ENCODE data around the gene RARA.

Gene RARA

DNA sequence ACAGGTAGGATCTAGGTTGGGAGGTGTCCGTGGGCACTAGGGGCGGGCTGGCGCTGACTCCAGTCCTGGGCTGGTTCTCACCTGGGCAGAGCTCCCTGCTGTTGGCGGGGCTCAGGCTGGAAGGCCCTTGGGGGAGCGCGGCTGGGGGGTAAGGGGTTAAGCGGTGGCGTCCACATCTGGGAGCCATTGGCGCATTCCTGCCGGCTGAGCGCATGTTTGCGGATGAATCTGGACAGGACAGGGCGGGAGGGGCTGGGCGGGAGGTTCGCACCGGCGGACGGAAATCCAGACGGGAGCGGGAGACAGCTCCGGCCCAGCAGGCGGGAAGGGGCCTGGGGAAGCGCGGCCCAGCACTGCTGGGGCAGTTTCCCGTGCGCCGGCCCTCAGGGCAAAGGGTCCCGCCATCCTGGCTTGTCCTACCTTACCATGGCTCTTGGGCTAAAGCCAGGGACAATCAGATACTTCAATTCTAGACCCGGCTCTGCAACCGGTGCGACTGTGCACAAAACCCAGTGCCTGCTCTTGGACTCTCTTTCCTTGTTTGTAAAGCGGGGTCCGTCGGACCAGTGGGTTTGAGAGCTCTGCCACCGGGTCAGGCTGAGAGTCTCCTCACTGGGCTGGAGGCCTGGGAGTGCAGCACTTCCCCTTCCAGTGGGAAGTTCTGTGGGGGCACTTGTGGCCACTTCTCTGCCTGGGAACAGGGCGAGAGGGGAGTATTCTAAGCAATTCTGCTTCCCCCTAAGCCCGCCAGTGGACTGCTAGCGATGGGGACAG, 7.8 kb downstream of the RARA start:
- DNase-seq: no peak

DNA sequence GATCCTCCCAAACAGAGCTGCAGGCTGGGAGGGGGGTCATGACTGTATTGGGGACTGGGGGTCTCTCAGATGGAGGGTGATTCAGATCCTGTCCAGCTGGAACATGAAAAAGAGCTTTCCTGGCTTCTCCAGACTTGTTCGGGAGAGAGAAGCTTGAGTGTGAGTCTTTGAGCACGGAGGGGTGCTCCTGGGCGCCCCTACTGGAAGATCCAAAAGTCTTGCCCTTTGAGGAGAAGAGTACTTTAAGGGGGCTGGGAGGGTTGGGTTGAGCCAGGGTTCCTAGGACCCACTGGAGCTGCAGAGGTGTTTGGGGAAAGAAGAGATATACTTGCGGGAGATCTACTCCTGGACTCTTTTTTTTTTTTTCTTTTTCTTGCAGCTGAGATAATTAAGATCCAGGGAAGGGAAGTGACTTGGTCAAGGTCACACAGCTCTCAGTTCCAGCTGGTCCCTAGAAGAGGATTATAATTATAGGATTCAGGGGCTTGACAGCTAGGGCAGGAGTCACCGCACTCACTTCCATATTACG, 8.4 kb downstream of the RARA start:
- peak; percentile 68 for DNase-seq

DNA sequence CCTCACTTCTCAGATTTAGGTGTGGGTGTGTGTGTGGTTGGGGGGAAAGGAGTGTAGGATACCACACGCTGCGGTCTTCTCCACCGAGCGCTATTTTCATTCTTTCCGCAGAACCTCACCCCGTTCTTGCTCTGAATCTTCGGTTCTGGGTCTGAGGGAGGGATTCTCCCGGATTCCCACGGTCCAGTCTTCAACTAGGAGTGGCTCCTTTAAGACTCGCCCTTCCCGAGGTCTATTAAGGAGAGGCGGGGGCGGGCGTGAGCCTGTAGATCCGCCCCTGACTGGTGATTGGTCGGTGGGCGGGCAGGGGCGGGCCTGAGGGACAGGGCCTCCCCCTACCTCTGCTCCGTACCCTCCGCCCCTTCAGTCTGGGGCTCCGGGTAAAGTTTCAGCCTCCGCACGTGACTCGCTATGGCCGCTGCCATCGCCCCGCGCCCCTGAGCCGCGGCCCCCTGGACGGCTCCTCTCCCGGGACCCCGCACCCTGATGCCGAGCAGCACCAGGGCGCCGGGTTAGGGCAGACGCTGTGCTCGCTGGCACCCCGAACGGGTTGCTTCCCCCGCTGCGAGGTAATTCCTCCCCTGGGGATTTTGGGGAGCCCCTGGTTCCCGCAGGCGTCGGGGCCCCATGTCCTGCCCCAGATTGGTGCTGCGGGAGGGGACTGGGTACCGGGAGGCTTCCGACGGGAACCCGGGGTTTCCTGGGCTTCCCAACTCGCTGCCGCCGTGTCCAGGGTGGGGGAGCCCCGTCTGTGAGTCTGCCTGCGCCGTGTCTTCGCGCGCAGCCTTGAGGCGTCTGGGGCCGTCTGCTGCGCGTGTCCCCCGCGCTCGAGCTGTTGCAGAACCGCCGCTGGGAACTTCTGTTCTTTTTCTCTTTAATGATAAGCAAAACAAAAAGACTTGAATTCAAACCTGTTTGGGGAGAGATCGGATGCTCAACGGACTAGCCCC, 9.2 kb downstream of the RARA start:
- DNase-seq: peak; percentile 94 to 95

DNA sequence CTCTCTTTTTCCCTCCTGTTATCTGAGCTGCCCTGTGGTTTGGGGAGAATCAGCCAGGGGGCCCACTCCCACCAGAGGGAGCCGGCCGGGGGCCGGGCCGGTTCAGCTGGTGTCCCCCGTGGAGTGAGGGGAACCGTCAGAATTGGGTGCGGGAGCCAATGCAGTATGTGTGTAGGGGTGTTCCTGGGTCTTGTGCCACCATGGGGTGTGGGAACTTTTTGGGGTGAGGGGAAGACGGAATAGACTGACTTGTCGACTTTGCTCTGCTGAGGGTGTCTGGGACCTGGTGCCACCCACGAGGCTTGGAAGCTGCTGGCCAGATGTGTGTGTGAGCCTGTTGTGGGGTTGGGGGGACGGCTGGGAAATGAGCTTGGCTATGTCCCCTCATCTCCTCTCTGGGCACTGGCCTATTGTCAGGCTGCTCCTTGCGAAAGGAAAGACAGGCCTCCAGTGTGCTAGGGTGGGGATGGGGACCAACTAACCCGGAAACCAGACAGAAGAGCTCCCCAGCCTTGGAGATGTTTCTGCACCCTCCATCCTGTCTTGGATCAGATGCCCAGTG, 9.9 kb downstream of the RARA start:
- DNase-seq: peak; percentile 47 to 53

DNA sequence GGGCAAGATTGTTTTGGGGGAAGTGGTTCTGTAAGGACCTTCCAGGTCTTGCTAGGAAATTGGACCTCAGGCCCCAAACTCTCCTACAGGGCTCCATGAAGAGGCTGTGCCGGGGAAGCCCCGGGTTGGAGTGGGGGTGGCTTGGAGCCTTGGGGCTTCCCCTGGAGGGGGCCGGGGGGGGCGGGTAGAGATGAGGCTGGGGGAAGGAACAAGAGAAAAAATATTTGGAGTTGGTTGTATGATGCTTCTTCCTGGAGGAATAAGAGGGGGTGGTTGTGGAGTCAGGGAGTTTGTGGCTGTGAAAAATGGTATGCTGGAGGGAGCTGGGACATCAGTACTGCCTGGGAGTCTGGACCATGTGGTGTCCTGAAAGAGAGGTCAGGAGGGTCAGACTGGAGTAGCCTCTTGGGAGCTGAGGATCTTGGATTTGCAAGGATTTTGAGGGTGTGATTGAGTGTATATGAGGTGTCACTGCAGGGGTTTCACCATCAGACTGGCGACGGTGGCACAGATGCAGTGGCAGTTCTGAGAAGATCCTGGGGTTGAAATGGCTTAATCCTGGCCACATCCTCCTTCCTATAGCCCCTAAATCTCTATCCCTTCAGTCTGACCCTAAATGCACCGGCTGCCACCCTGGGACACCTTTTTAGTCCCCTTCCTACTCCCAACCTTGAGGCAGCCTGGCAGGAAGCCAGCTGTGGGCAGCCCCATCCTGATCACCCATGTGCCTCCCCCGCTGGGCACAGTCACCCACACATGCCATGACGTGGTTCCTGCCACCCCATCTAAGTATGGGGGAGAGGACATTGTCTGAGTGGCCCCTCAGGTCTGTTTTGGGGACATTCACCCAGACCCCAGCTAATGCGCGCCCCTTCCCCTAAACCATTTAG, 10.9 kb downstream of the RARA start:
- peak in 1 of 2 experiments; percentile 74 for DNase-seq

DNA sequence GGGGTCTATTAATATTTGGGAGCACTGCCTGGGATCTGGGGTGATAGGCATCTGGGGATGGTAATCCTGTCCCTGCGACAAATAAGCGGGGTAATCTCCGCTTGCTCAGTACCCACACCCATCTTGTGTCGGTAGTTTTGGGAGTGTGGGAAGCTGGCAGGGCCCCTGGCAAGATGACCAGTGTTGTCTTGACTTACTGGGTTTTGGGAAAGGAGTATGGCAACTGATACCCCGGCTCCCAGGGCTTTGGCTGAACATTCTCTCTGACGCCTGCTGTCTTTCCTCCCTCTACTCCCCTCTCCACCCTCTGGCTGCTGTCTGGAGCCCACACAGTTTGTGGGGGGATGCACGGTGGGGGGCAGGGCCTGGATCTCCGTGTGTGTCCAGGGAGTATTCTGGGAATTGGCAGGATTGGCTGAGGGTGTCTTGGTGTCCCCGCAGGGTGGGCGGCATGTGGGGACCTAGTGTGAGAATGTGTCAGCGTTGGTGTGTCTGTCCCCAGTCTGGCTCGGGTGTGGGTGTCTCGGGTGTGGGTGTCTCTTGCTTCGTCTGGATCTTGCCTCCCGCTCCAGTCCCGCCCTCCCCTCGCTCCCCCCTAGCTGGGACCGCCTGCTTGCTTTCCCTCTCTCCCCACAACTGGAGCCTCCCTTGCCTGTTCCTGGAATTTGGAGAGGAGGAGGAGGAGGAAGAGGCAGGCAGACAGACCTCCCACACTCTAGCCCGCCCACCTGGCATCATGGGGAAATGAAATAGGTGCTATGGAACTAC, 12.0 kb downstream of the RARA start:
- DNase-seq: no peak

DNA sequence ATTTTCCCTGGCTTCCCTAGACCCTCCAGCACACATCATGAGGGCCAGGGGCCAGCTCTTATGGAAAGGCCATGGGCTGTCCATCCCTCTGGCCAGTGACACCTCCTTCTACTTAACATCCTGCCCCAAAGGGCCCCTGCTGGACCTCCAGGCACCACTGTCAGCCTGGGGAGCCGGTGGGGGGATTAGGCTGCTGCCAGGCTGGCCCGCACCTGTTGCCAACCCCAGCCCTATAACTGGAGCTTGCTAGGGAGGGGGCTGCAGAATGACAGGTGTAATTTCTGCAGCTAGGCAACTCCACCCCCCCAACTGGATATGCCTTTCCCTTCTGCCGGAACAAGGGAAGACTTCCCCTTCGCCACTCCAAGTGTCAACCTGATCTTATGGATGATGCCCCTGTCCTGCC, 12.5 kb downstream of the RARA start:
- DNase-seq: no peak

DNA sequence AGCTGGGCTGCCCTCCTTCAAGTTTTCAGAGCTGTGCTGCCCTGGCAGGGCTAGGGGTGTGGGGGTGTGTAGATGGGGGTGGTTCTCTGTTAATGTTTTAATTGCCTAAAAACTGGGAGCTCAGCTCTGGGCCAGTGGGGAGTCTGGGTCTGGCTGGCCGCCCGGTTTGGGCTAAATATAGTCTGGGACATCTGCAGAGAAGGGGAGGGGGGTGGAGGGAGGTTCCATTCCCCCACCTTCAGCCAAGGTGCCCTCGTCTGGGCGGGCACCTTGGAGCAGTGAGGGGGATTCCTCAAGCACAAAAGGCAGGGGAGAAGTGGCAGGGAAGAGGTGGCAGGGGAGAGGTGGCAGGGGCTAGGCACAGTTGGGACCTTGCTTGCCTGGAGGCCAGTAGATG, 13.0 kb downstream of the RARA start:
- no peak for DNase-seq

DNA sequence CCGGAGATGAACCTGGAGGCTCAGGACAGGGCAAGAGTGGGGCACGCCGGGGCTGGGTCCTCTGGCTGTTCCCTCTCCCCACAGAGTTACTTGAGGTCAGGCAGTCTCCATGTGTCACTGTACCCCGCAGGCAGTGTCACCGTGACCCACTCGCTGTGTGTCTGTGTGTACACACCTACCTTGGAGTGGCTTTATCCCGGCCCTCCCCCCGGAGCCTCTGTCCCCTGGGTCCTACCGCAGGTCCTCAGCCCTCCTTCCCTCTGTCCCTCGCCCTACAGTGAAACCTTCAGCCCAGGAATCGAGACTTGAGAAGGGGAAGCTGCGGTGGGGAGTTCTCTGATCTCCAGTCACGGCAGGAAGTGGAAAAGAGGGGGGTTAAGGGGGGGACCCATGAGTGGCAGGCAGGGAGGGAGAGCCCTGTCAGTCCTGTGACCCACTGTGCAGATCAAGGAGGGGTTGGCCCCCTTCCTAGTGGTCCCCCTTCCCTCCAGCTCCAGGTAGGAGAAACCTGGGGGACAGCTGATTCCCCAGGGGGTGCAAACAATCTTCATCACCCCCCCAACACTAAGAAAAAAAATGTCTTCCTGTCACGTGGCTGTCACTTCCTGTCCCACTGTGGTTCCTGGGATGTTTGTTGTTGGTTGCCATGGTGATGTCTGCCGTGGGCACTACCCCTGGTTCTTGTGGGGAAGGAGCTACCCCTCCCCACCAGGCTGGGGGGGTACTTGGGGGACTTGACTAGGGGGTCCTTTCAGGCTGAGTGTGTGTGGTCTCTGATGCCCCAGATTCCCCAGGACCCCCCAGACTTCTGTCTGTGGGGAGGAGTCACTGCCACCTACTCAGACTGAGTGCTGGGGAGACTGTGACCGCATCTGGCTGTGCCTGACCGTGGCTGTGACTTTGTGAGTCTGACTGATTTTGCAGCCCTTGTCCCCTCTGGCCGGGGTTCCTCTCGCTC, 13.7 kb downstream of the RARA start:
- peak; percentile 89 to 90 for DNase-seq

DNA sequence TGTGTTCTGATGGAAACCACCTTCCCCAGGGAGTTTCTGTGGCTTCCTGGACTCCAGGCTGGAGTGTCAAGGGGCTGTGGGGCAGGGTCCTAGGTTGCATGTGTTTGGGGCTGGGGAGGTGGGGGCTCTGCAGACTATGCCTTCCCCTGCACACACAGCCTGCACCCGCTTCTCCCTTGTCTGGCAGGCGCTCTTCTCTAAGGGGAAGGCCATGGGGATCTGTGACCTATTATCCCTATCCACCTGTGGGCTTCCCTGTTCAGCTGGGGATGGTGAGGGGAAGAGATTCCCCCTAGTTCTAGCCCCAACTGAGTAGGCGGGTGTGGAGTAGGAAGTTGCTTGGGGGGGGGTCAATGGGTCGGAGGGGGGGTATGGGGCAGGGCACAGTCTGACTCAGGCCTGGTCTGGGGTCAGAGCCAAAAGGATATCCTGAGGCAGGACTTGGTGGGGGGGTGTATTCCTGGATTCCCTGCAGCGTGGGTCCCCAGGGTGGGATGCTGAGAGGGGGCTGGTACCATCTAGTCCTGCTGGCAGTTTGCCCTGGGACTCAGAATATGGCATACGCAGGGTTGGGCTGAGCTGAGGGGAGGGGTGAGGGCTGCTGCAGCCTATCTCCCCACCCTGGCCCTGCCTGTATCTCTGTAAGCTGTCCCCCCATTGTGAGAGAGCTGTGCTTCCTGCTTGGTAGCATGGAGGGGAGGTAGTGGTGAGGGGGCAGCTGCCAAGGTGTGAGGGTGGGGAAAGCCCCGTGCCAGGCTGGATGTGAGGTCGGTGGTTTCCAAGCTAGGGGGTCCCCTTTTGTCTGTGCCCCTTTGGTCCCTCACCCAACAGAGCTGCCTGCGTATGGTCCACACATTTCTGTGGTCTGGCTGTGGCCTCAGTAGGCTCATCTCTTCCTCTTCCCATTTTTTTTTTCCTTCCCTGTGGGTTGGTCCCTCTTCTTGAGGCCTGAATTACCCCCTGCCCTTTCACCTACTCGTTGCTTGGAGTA, 14.7 kb downstream of the RARA start:
- DNase-seq: peak in 1 of 2 experiments; percentile 70

DNA sequence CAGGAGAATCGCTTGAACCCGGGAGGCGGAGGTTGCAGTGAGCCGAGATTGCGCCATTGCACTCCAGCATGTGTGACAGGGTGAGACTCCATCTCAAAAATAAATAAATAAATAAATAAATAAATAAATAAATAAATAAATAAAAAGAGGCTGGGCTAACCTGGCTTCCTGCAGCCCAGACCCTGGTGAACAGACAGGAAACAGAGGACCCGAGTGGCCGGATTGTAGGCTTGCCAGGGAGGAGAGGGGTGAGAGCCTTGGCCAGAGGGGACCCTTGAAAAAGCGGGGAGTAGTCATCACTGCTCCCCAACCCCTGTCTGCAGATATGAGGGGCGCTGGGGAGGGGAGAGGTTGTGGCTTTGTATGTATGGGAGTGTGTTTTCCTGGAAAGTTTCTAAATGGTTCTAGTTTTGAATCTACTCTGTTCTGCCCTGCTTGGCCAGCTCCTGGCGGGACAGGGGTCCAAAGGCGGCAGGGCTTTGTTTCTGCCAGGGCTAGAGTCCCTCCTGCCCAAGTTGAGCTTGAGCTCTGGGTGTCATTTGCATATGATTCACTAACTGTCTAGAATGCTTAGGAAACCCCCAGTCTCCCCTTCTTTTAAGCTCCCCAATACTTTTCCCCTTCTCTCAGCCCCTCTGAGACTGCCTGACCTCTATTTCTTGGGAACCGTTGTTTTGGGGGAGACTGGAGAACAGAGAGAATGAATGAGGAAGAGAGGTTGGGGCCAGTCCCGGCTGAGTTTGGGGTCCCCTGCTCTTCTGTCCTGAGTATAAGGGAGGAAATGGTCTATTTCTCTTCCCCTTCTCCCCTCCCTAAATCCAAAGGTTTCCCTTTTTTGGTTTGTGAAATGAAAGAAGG, 16.4 kb downstream of the RARA start:
- DNase-seq: peak in 1 of 2 experiments; percentile 56

DNA sequence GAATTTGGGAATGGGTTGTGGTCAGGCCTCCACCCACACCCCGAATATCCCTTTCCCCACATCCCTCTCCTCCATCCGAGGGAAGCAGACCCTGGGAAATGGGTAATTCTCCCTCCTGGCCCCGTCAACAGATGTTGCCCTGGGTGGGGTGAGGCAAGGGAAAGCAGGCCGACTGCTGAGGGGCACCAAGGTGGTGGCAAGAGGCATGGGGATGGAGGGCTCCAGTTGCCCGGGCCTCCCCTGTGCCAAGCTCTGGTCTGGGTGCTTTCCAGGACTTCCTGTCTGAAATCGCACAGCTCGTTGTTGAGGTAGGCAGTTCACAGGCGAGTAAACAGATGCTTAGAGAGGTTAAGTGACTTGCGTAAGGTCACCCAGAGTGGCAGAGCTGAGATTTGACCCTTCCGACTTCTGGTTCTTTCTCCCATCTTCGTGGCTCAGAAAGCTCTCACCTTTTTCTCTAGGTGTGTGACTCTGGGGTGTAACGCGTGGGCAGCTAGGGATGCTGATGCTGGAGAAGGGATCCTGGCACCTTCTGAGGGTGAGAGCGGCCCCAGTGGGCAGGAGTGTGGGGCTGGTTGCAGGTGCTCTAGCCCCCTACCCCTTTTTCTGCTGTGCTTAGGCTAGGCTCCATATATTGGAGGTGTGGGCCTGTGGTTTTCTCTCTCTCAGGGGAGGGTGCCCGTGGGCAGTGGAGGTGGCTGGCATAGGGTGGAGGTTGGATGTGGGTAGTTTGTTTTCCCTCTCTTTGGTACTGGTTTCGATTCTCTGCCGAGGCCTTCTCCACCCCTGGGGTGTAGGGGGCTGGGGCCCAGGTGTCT, 17.2 kb downstream of the RARA start:
- DNase-seq: peak in 1 of 2 experiments; percentile 63

DNA sequence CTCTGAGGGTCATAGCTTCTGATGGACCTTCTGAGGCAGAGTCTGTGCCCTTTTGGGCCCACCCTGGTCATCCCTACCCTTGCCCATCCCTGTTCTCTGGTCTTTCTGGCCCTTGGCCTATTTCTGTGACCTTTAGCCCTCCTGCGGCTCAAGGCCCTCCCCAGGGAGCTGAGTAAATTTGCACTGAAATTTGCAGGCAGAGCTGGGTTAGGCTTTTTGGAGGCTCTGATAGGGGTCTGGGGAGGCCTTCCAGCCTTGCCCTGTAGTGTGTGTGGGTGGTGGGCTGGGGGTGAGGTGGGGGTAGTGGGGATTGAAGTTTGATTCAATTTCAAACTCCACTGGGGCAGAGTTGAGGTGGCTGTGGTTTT, 17.8 kb downstream of the RARA start:
- DNase-seq: no peak

DNA sequence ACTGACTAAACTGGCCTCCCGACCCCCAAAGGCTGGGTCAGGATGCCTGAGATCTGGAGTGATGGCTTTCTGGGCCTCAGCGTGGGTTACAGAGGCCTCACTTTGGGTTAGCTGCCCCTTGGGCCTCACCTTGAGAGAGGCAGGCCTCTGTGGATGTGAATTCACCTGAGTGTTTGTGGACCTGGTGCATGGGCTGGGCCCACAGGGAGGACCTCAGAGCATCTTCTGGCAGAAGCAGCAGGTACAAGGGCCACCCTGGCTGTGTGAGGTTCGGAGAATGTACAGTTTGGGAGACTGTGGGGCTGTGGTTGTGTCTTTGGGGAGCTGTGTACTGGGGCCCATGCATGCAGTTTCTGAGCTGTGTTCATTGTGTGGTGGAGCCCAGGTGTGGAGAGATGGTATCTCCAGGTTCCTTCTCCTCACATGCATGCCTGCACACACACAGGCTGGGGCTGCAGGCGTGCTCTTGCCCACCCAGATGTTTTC, 18.3 kb downstream of the RARA start:
- DNase-seq: no peak

DNA sequence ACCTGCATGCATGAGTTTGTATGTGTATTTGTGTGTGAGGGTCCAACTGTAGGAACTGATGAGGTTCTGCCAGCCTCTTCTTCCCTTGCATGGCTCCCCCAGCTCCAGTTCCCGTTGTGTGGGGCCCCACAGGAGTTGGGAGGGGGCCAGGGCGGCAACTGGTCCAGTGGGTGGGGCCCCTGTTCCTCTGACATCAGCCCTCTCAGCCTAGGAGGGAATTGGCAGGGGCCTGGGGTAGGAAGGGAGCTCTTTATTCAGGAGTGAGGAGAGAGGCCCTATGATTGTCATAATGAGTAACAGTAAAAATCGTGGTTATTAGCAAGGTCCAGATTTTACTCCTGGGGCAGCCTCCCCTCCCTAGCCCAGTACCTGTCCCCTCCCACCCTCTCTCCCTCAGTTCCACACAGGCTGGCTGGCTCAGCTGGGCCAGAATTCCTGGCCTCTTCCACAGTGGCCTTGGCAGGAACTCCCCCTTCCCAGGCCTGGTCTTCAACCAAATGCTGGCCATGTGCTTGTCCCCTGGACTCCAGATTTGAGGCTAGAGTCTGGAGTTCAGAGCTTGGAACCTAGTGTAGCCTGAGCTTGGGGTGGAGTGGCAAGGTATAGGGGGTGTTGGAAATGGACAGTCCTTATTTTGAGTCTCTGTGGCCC, 18.9 kb downstream of the RARA start:
- no peak for DNase-seq

DNA sequence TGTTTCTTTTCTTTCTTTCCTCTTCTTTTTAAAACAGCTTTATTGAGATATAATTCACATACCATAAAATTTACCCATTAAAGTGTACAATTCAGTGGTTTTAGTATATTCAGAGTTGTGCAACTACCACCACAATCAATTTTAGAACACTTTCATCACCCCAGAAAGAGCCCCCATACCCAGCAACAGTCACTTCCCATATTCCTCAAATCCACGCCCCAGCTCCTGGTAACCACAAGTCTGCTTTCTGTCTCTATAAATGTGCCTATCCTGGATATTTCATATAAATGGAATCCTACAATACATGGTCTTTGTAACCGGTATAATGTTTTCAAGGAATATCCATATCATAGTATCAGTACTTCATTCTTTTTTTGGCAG, 19.4 kb downstream of the RARA start:
- DNase-seq: no peak

Data from activated T-cell treated with anti-CD3 and anti-CD28 coated beads, Interleukin-2, amount 50 U/mL, for 48 hours (primary cell).